ENCODE results near the gene NRL. TPM values are rescaled to one million over a fixed set of nuclear protein-coding genes. Genes with fewer than 3 reads are reported as not detected.

Gene NRL
- total and polyA plus RNA-seq, 2 donors: 0.85 to 2.9 TPM

DNA sequence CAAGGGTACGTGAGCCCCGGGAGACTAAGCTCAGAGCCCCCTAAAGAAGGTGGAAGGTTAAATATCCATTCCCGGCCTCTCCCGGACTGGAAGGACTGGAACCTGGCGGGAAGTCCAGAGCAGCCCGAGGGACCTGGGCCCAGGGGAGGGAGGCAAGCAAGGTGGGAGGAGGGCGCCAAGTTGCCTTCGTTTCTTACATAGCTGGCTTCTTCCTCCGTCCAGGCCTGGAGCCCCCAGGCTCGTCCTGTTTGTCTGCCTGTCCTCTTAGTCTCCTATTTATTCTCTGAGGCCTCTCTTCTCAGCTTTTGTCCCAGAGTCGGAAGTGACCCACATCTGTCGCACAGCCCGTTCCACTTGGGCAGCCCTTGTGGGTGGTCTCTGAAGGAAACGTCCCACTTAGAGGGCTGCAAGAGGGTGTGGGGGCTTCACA lies 19.9 kb downstream of the NRL start:
- Histone ChIP-seq H3K27ac (ENCODE audit: low read depth) (peak overlapping the region; percentile 96), H3K4me3 (ENCODE audit: low read depth, low read length) (peak overlapping the region; percentile 80), H3K4me1 (ENCODE audit: insufficient read depth) (no peaks in the 10 kb centered on the region), H3K36me3 (ENCODE audit: insufficient read depth) (no peaks in the 10 kb centered on the region)
- no peak for DNase-seq (ENCODE audit: extremely low spot score)
- 25% methylated on average over 14 of the region's 14 CpGs for WGBS

- H3K36me3 ChIP-seq (ENCODE audit: insufficient read depth): no peaks in the 10 kb centered on the region
- H3K27ac ChIP-seq (ENCODE audit: low read depth): peak within 1 kb of the TSS; percentile 96
- peak; percentile 48 for DNase-seq (ENCODE audit: extremely low spot score)
- peak within 1 kb of the TSS; percentile 80 for H3K4me3 ChIP-seq (ENCODE audit: low read depth, low read length)
- under 1% methylated on average over 68 of the region's 68 CpGs for WGBS
- H3K4me1 ChIP-seq (ENCODE audit: insufficient read depth): no peaks in the 10 kb centered on the region
These were observed 20.6 kb downstream of the NRL start, which contains the start of gene PCK2 for GRCh38 chr14:24093901-24094840. TSS of gene PCK2 (plus strand) at chr14:24094311. CDS start at chr14:24094406, 95 bp downstream.

GRCh38 chr14:24093207-24093900 lies 21.4 kb downstream of the NRL start:
- Histone ChIP-seq H3K27ac (ENCODE audit: low read depth) (peak overlapping the region; percentile 67), H3K36me3 (ENCODE audit: insufficient read depth) (no peaks in the 10 kb centered on the region), H3K4me3 (ENCODE audit: low read depth, low read length) (no peak overlapping the region), H3K4me1 (ENCODE audit: insufficient read depth) (no peaks in the 10 kb centered on the region)
- whole genome bisulfite sequencing: 80% methylated on average over 19 of the region's 19 CpGs
- DNase-seq (ENCODE audit: extremely low spot score): no peak

DNA sequence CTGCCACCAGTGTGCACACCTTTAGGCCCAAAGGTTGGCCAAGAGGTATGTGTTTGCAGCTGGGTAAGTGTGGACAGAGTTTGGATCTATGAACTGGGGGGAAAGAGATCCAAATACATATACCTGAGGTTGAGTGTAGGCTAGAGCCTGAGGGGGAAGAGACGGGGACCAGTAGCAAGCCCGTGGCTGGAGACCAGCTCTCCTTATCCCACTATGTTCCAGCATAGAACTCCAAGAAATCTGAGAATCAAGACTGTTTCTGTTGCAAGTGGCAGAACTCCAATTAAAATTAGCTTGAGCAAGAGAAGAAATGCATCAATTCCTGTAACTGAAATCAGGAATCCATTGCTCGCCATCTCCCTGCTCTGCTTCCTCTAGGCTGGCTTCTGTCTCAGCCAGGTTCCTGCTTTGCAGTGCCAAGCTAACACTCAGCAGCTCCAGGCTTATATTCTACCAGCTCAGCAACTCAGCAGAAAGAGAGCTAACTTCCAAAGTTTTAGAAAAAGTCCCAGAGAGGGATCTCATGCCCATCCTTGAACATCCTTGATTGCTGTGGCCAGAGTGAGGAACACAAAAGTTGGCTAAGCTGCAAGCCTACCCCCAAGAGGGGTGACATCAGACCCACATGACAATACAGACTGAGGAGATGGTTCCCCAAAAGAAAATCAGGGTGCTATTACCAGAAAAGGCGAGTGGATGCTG lies 22.1 kb downstream of the NRL start:
- WGBS: 74% methylated on average over 4 of the region's 4 CpGs
- no peak for DNase-seq (ENCODE audit: extremely low spot score)
- H3K36me3 ChIP-seq (ENCODE audit: insufficient read depth): no peaks in the 10 kb centered on the region
- no peaks in the 10 kb centered on the region for H3K4me1 ChIP-seq (ENCODE audit: insufficient read depth)
- no peak overlapping the region for H3K27ac ChIP-seq (ENCODE audit: low read depth)
- H3K4me3 ChIP-seq (ENCODE audit: low read depth, low read length): no peak overlapping the region

DNA sequence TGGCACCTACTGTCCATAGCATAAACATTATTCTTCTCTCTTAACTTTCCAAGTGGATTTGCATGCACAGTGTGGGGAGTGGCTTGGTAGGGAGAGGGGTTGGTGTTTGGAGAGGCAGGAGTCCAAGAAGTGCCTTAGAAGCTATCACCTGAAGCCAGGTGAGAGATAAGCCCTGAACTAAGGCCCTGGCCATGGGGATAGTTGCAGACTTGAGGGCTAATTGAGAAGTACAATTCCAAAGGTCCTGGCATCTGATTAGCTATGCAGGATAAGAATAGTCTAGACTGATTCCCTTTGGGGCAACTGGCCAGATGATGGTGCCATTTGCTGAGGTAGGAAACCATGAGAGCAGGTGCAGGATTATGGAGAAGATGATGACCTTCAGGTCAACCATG lies 22.6 kb downstream of the NRL start:
- H3K4me3 ChIP-seq (ENCODE audit: low read depth, low read length): no peak overlapping the region
- no peaks in the 10 kb centered on the region for H3K36me3 ChIP-seq (ENCODE audit: insufficient read depth)
- DNase-seq (ENCODE audit: extremely low spot score): no peak
- H3K27ac ChIP-seq (ENCODE audit: low read depth): no peak overlapping the region
- no peaks in the 10 kb centered on the region for H3K4me1 ChIP-seq (ENCODE audit: insufficient read depth)

GRCh38 chr14:24089890-24090289 lies 24.9 kb downstream of the NRL start:
- WGBS: 79% methylated on average over 6 of the region's 6 CpGs
- Histone ChIP-seq H3K36me3 (ENCODE audit: insufficient read depth) (no peaks in the 10 kb centered on the region), H3K4me3 (ENCODE audit: low read depth, low read length) (no peak overlapping the region), H3K27ac (ENCODE audit: low read depth) (no peak overlapping the region), H3K4me1 (ENCODE audit: insufficient read depth) (no peaks in the 10 kb centered on the region)
- no peak for DNase-seq (ENCODE audit: extremely low spot score)

DNA sequence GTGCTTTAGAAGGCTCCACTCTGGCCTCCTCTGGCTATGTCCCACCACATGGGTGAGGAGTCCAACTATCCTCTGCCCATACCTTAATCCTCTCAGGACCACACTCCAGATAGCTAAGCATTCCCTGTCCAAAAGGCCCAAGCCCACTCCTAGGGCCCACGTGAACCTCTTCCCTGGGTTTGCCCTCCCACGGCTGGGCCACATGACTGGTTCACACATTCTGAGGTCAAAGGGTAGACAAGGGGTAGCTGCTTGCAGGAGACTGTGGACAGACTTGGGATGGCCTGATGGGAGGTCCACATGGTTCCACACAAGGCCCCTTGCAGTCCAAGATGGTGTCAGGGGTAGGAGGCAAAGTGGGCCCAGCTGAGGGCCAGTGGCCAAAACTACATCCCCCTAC lies 26.7 kb downstream of the NRL start:
- 88% methylated on average over 2 of the region's 2 CpGs for WGBS
- DNase-seq (ENCODE audit: extremely low spot score): no peak

DNA sequence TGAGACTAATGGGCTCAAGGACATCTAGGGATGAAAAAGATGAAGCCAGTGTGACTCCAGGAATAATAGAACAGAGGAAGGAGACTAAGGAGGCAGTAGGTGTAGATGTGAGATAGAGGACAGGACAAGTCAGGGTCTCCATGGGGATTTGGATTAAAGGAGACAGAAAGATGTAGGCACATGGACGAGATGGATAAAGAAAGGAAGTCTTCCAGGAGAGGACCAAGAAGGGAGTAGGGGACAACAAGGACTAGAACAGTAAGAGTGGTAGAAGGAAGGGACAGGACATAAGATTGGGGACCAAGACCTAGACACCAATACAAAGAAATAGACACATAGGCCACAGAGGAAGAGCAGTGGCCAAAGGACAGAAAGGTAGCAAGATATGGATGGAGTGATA lies 27.7 kb downstream of the NRL start:
- no peak for DNase-seq (ENCODE audit: extremely low spot score)
- H3K36me3 ChIP-seq (ENCODE audit: insufficient read depth): no peaks in the 10 kb centered on the region
- no peak overlapping the region for H3K4me3 ChIP-seq (ENCODE audit: low read depth, low read length)
- H3K27ac ChIP-seq (ENCODE audit: low read depth): no peak overlapping the region
- no peaks in the 10 kb centered on the region for H3K4me1 ChIP-seq (ENCODE audit: insufficient read depth)
- WGBS: 92% methylated on average over 1 of the region's 1 CpG

More for the DNA sequence above, 26.7 kb downstream of the NRL start:
- no peak overlapping the region for H3K4me3 ChIP-seq (ENCODE audit: low read depth, low read length)
- no peaks in the 10 kb centered on the region for H3K4me1 ChIP-seq (ENCODE audit: insufficient read depth)
- no peak overlapping the region for H3K27ac ChIP-seq (ENCODE audit: low read depth)
- no peaks in the 10 kb centered on the region for H3K36me3 ChIP-seq (ENCODE audit: insufficient read depth)

- DNase-seq (ENCODE audit: extremely low spot score): no peak
- WGBS: 69% methylated on average over 3 of the region's 3 CpGs
- Histone ChIP-seq H3K4me1 (ENCODE audit: insufficient read depth) (no peaks in the 10 kb centered on the region), H3K27ac (ENCODE audit: low read depth) (no peak overlapping the region), H3K36me3 (ENCODE audit: insufficient read depth) (no peaks in the 10 kb centered on the region), H3K4me3 (ENCODE audit: low read depth, low read length) (no peak overlapping the region)
These were observed 28.4 kb downstream of the NRL start for GRCh38 chr14:24086193-24086955.

- 92% methylated on average over 3 of the region's 3 CpGs for WGBS
- Histone ChIP-seq H3K4me3 (ENCODE audit: low read depth, low read length) (no peak overlapping the region), H3K27ac (ENCODE audit: low read depth) (no peak overlapping the region), H3K36me3 (ENCODE audit: insufficient read depth) (no peaks in the 10 kb centered on the region), H3K4me1 (ENCODE audit: insufficient read depth) (no peaks in the 10 kb centered on the region)
- DNase-seq (ENCODE audit: extremely low spot score): no peak
These were observed 29.5 kb downstream of the NRL start for GRCh38 chr14:24085215-24085614.

DNA sequence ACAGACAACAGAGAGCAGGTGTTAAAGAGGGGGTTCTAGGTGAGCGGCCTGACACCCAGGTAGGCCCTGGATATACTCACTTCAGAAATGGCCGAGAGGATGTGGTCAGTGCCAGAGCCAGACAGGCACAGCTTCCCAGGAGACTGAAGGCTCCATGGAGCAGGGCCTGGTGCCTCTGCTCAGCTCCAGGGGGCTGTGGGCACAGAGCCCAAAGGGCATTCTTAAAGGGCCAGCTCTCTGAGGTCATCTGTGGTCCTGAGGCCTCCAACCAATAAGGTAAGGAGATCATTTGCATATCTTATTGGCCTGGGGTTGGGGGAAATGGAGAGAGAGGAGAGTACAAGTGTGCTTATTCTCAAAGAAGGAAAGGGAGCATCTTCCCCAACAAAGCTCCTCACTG lies 30.3 kb downstream of the NRL start:
- WGBS: 95% methylated on average over 2 of the region's 2 CpGs
- Histone ChIP-seq H3K27ac (ENCODE audit: low read depth) (no peak overlapping the region), H3K4me3 (ENCODE audit: low read depth, low read length) (no peak overlapping the region), H3K4me1 (ENCODE audit: insufficient read depth) (no peaks in the 10 kb centered on the region), H3K36me3 (ENCODE audit: insufficient read depth) (no peaks in the 10 kb centered on the region)
- DNase-seq (ENCODE audit: extremely low spot score): no peak

DNA sequence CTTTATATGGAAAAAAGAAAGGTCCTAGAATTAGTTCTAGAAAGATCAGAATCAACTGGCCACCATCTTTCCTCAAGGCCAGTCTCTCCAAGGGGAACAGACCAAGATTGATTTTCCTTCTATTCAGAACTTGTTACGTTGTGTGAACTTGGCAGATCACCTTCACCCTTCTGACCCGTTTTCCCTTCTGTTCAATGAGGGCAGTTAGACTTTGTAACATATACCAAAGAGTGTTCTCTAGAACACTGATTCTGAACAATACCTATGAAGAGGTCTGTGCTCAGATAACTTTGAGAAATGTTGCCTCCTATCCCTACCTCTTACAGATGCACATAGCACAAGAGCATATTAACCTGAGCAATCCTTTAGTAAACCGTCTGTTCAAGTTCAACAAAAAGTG lies 31.3 kb downstream of the NRL start:
- 92% methylated on average over 3 of the region's 3 CpGs for WGBS

More for the DNA sequence above, 31.3 kb downstream of the NRL start:
- Histone ChIP-seq H3K36me3 (ENCODE audit: insufficient read depth) (no peaks in the 10 kb centered on the region), H3K27ac (ENCODE audit: low read depth) (no peak overlapping the region), H3K4me1 (ENCODE audit: insufficient read depth) (no peaks in the 10 kb centered on the region), H3K4me3 (ENCODE audit: low read depth, low read length) (no peak overlapping the region)
- DNase-seq (ENCODE audit: extremely low spot score): no peak

Measured in urinary bladder (tissue), 4 donors.